ENCODE measurements around the gene RGS3.

Gene RGS3

GRCh38 chr9:113614843-113615648 is 151.5 kb downstream of the RGS3 start:
- no peak for TF ChIP-seq CTCF (IDR thresholded peaks at IDR 0.05; ENCODE audit: control extremely low read depth, extremely low read depth, low read depth, missing control alignments)
- ChIA-PET POLR2A (interaction anchor here (0.8 kb wide), 1 partner anchor 8 kb away, joined by 4 read pairs; no protein-coding TSS in a partner anchor), CTCF (interaction anchor here (0.8 to 2.3 kb wide), 8 partner anchors 12 to 45 kb away, joined by 3 to 5 read pairs (median 4); no protein-coding TSS in a partner anchor)
- DNase-seq (ENCODE audit: extremely low spot score): peak; percentile 56

- POLR2A ChIA-PET: no interaction called here
- DNase-seq (ENCODE audit: extremely low spot score): no peak
- TF ChIP-seq CTCF (IDR thresholded peaks at IDR 0.05; ENCODE audit: control extremely low read depth, extremely low read depth, low read depth, missing control alignments): no peak
- CTCF ChIA-PET: interaction anchor here (0.9 to 2.3 kb wide), 7 partner anchors 14 to 215 kb away, joined by 3 to 9 read pairs (median 3); partner anchors contain the start of gene ALAD
Observed at GRCh38 chr9:113616116-113616515, 152.6 kb downstream of the RGS3 start.

DNA sequence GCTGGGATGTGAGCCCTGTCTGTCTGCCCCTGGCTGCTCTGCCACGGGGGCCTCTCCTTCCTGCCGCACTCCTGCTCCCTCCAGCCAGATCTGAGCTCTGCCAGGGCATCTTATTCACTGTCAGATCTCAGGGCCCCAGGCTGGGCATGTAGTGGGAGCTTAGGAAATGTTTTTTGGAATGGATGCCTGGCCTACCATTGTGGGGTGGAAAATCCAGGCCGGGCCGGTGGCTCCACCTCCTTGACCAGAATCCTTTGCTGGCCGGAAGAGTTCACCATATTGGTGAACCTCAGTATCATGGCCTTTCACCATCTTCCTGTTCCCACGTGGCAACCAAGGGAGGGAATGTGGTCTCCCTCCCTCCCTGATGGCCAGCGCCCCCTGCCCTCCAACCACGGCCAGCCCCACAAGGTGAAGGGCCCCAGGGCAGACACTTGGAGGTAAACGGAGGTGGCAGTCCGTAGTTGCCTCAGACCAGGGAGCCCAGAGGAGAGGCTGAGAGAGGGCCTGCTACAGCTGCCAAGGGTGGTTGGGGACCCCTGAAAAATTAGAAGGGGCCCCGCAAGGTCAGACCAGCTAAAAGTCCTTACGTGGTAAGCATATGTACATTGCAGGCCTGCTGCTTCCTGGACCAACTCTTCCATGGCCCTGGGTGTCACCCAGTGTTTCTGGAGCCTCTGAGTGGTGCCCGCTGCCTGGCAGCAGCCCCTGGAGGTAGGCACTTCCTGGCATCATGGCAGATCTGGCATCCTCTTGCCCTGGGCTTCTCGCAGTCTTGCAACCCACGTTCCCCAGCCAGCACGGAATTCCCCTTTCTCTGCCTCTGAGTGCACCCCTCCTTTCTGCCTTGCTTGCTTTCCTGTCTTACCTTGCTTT is 153.3 kb downstream of the RGS3 start:
- CTCF ChIA-PET: interaction anchor here (0.9 to 2.3 kb wide), 7 partner anchors 14 to 216 kb away, joined by 3 to 9 read pairs (median 3); partner anchors contain the start of gene ALAD
- TF ChIP-seq CTCF (IDR thresholded peaks at IDR 0.05; ENCODE audit: control extremely low read depth, extremely low read depth, low read depth, missing control alignments): no peak
- no peak for DNase-seq (ENCODE audit: extremely low spot score)
- POLR2A ChIA-PET: no interaction called here

DNA sequence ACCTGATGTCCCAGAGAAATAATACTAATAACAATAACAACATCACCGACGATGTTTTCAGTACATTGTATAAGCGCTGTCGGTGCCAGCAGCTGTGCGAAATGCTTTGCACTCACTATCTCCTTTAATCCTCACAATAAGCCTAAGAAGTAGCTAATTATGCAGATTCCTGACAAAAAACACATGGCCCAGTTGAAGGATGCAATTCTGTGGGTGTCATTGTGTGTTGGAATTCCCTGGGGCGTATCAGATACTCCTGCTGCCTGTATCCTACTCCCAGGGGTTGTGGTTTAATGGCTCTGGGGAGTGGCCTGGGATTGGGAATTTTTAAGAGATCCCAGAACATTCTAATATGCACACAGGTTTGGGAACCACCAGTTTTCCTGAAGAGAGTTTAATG is 154.0 kb downstream of the RGS3 start:
- no peak for DNase-seq (ENCODE audit: extremely low spot score)
- ChIA-PET CTCF (interaction anchor here (2.1 kb wide), 1 partner anchor 26 kb away, joined by 9 read pairs; no protein-coding TSS in a partner anchor), POLR2A (no interaction called here)
- no peak for TF ChIP-seq CTCF (IDR thresholded peaks at IDR 0.05; ENCODE audit: control extremely low read depth, extremely low read depth, low read depth, missing control alignments)

- POLR2A ChIA-PET: no interaction called here
- no peak for TF ChIP-seq CTCF (IDR thresholded peaks at IDR 0.05; ENCODE audit: control extremely low read depth, extremely low read depth, low read depth, missing control alignments)
- CTCF ChIA-PET: interaction anchor here (1.9 to 19.1 kb wide), 2 partner anchors 27 to 37 kb away, joined by 6 to 134 read pairs; no protein-coding TSS in a partner anchor
- DNase-seq (ENCODE audit: extremely low spot score): no peak
Observed at GRCh38 chr9:113618836-113619490, 155.4 kb downstream of the RGS3 start.

Measured in GM10248 (cell line).